RKO (cell line): Measurements from ENCODE around the gene CRYL1.

Source experiments
- DNase-seq: peaks from one replicate; pipeline ENCODE4 v3.0.0-alpha.2; 2016; ENCODE audit warnings: low spot score

Gene CRYL1

GRCh38 chr13:20370815-20371421 is 154.7 kb downstream of the CRYL1 start:
- DNase-seq: no peak

GRCh38 chr13:20369886-20370361 is 155.7 kb downstream of the CRYL1 start:
- no peak for DNase-seq

- no peak for DNase-seq
Observed at GRCh38 chr13:20366056-20366455, 159.6 kb downstream of the CRYL1 start.

GRCh38 chr13:20363603-20364002 is 162.1 kb downstream of the CRYL1 start:
- DNase-seq: no peak

DNA sequence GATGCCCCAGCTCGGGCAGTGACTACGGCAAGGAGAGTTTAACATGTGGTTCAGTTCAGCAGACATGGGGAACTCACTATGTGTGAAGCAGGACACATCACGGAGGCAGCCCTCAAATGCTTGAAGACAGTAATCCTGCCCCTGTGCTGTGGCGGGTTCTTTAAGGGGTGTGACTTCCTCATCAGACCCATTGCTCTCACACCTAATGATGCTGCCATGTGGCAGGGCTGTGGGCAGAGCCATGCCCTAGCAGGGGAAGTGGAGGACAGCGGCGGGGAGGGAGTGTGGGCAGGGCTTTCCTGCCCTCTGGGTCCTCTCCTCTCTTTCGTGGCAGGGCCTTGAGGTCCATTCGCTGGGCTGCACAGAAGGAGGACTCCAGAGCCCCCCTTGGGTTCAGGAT is 162.5 kb downstream of the CRYL1 start:
- DNase-seq: no peak

DNA sequence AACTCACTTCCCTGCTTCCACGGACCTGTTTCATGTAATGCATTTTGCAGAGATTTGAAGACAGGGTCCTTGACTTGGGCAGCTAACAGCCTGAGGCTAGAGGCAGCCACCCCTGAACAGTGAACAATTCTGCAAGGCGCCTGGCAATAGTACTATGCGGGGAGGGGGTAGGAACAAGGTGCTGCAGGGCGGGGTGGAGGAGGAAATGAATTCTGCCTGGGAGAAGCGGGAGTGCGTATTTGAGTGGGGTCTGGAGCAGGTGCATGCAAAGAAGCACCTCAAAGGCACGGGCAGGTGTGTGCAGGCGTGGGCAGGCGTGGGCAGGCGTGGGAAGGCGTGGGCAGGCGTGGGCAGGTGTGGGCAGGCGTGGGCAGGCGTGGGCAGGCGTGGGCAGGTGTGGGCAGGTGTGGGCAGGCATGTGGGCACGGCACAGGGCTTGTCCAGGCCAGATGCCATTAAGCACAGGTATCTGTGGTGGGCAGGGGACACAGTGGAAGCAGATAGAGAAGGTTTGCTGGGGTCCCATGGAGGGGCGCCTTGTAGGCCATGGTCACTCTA is 163.1 kb downstream of the CRYL1 start:
- no peak for DNase-seq

- DNase-seq: no peak
Observed at GRCh38 chr13:20360835-20361412, 164.7 kb downstream of the CRYL1 start.

GRCh38 chr13:20360041-20360491 is 165.6 kb downstream of the CRYL1 start:
- DNase-seq: no peak

DNA sequence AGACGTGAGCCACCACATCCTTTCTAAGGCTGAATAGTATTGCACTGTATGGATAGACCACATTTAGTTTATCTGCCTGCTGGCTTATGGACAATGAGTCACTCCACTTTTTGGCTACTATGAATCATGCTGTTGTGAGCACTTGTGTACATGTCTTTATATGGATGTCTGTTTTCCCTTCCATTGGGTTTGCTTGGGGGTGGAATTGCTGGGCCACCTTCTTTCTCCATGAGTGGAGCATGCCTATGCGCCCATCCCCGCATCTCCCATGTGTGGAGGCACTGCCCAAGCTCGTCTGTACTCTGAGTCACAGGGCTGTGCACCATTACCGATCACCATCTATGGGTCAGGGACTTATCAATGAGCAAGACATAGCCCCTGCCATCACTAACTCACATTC is 166.3 kb downstream of the CRYL1 start:
- DNase-seq: peak; percentile 88

DNA sequence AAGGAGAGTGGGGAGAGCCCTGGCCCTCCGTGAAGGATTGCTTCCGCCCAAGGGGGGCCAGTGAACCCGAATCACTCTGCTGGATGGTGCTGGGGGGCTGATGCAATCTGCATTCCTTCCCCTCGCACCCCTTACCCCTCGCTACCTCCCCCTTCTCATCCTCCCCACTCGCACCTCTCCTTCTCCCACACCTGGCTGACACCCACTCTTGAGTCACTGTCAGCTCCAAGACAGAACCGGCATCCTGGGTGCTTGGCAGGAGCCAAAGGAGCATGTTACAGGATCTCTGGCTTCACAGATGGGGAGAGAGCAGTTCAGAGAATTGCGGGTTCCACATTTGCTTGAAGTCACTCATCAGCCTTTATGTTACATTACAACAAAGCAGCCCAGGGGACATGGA is 167.6 kb downstream of the CRYL1 start:
- DNase-seq: no peak

DNA sequence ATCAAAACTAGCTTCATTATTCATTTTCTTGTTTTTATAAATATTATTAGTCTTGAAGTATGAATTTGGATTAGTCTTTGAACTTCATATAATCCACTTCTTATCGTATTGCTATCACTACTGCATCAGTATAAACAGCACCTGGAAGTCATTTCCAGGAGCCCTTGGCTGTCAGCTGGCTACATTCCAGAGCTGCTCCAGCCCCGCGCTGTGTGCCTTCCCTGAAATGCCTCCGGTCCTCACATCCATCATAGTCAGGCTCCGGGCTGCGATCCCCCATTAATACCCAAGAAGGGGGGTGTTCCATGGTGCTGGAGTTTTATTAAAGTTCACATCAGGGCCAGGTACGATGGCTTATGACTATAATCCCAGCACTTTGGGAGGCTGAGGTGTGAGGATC is 169.2 kb downstream of the CRYL1 start:
- DNase-seq: no peak

DNA sequence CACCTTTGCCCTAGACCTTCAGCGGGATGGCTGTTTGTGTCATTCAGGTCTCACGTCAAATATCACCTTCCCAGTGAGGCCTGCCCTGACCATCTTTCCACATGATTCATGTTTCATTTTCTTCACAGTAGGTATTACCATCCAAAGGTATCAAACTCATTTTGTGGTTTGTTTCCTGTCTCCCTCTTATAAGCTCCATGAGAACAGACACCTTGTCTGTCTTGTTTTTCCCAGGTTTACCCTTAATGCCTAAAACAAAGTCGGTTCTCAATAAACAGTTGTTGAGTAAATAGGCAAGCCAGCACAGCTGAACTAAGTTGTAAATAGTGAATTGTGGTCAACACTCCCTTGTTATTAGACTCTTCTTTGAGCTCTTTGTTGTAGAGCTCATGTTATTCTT is 170.9 kb downstream of the CRYL1 start:
- no peak for DNase-seq

DNA sequence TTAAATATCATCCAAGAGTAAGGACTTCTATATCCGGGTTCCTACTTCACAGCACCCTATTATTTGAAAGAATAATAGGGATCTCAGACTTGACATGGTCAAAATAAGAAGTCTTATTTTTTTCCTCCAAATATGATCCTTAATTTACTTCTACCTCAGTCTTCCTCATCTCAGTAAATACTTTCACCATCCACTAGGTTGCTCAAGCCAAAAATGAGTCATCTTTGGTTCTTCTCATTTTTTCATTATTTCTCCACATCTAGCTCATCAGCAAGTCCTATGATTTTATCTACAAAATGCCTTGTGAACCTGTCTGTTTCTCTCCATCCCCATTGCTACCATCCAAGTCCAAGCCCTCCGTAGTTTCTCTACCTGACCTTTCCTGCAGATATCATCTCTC is 171.7 kb downstream of the CRYL1 start:
- peak; percentile 49 for DNase-seq
